Activated B cell treated with CpG ODN at 0.5 μM for 24 hours (primary cell): ENCODE results near the gene ZIC2. TPM values are rescaled to one million over a fixed set of nuclear protein-coding genes. Genes with fewer than 3 reads are reported as not detected.

Experiments
- ATAC-seq: fragments of 200-7000 bp; cut with Tn5 transposase; one replicate; pipeline ENCODE4 v1.10.0; 2021; ENCODE audit warnings: low read depth, mild to moderate bottlenecking, moderate library complexity
- CTCF ChIA-PET: fragments of 350-600 bp; sonication (Branson Sonifier 250); formaldehyde crosslinking; loops from one replicate; lab custom pipeline; 2021; ENCODE audit warnings: antibody characterized with exemption; lab: Charles Lee
- POLR2A ChIA-PET: fragments of 350-600 bp; sonication (Branson Sonifier 250); formaldehyde crosslinking; loops from one replicate; lab custom pipeline; 2021; ENCODE audit warnings: antibody characterized with exemption; lab: Charles Lee
- DNase-seq: peaks from one replicate; pipeline ENCODE4 v3.0.0; 2022
- H3K27ac Mint-ChIP-seq: one replicate; pipeline ENCODE4 v1.8.0; 2020; ENCODE audit warnings: mixed read lengths
- H3K27me3 Mint-ChIP-seq: one replicate; pipeline ENCODE4 v1.8.0; 2021; ENCODE audit warnings: mixed read lengths
- H3K36me3 Mint-ChIP-seq: one replicate; pipeline ENCODE4 v1.8.0; 2021; ENCODE audit warnings: low read depth, mixed read lengths
- H3K4me1 Mint-ChIP-seq: one replicate; pipeline ENCODE4 v1.8.0; 2021; ENCODE audit warnings: mixed read lengths
- H3K4me3 Mint-ChIP-seq: one replicate; pipeline ENCODE4 v1.8.0; 2020; ENCODE audit warnings: mild to moderate bottlenecking, mixed read lengths
- H3K9me3 Mint-ChIP-seq: one replicate; pipeline ENCODE4 v1.8.0; 2020; ENCODE audit warnings: mixed read lengths
- CTCF ChIP-seq: fragments of 200-600 bp; IDR thresholded peaks from one replicate; pipeline ENCODE4 v1.8.0; 2022; ENCODE audit warnings: antibody characterized with exemption, mild to moderate bottlenecking
- intact Hi-C: fragments of 100-400 bp; cut with micrococcal nuclease; formaldehyde crosslinking; loops from one replicate; pipeline ENCODE4 v1.15.1; 2024
- total RNA-seq: library from RNA; stranded (reverse); gene quantifications from 2 replicates; pipeline ENCODE4 v1.2.3, GENCODE V29; 2022

Gene ZIC2
- total RNA-seq, 1 donor from 2014 or later, result not detected

GRCh38 chr13:99965329-99966000, 16.1 kb upstream of the ZIC2 start:
- DNase-seq (no peak), ATAC-seq (no peak)
- no peak overlapping the region for H3K27ac Mint-ChIP-seq
- CTCF ChIA-PET, result no interaction called here
- H3K27me3 Mint-ChIP-seq, result peaks cover 62% of the 10 kb centered on the region
- no peak for TF ChIP-seq CTCF
- peaks cover 20% of the 10 kb centered on the region for H3K4me1 Mint-ChIP-seq
- no peaks in the 10 kb centered on the region for H3K9me3 Mint-ChIP-seq
- intact Hi-C loops, result no loop called here
- POLR2A ChIA-PET, result no interaction called here
- no peak overlapping the region for H3K4me3 Mint-ChIP-seq
- no peaks in the 10 kb centered on the region for H3K36me3 Mint-ChIP-seq

GRCh38 chr13:99966064-99966805, 15.3 kb upstream of the ZIC2 start:
- intact Hi-C loops, result no loop called here
- no peak overlapping the region for H3K27ac Mint-ChIP-seq
- CTCF ChIA-PET, result no interaction called here
- no peaks in the 10 kb centered on the region for H3K36me3 Mint-ChIP-seq
- peaks cover 56% of the 10 kb centered on the region for H3K27me3 Mint-ChIP-seq
- H3K9me3 Mint-ChIP-seq, result no peaks in the 10 kb centered on the region
- DNase-seq (no peak), ATAC-seq (no peak)
- TF ChIP-seq CTCF, result no peak
- POLR2A ChIA-PET, result no interaction called here
- H3K4me3 Mint-ChIP-seq, result no peak overlapping the region
- H3K4me1 Mint-ChIP-seq, result peaks cover 17% of the 10 kb centered on the region

- ATAC-seq (no peak), DNase-seq (no peak)
- H3K36me3 Mint-ChIP-seq, result no peaks in the 10 kb centered on the region
- H3K27me3 Mint-ChIP-seq, result peaks cover 52% of the 10 kb centered on the region
- peak overlapping the region; percentile 29 for H3K4me3 Mint-ChIP-seq
- ChIA-PET POLR2A (no interaction called here), CTCF (no interaction called here)
- intact Hi-C loops, result no loop called here
- H3K4me1 Mint-ChIP-seq, result peaks cover 19% of the 10 kb centered on the region
- TF ChIP-seq CTCF, result no peak
- no peaks in the 10 kb centered on the region for H3K9me3 Mint-ChIP-seq
- peak overlapping the region; percentile 16 for H3K27ac Mint-ChIP-seq
These were observed 14.1 kb upstream of the ZIC2 start for GRCh38 chr13:99967498-99967868.

GRCh38 chr13:99967869-99968520, 13.6 kb upstream of the ZIC2 start:
- CTCF ChIA-PET, result no interaction called here
- H3K36me3 Mint-ChIP-seq, result no peaks in the 10 kb centered on the region
- peak overlapping the region; percentile 29 for H3K4me3 Mint-ChIP-seq
- no peak for TF ChIP-seq CTCF
- no peaks in the 10 kb centered on the region for H3K9me3 Mint-ChIP-seq
- peaks cover 19% of the 10 kb centered on the region for H3K4me1 Mint-ChIP-seq
- H3K27ac Mint-ChIP-seq, result peak overlapping the region; percentile 16
- intact Hi-C loops, result no loop called here
- DNase-seq (no peak), ATAC-seq (no peak)
- POLR2A ChIA-PET, result no interaction called here
- H3K27me3 Mint-ChIP-seq, result peaks cover 51% of the 10 kb centered on the region
